Small intestine (tissue), 7 donors: ENCODE data around the gene SLC45A3. TPM values are rescaled to one million over a fixed set of nuclear protein-coding genes. Genes with fewer than 3 reads are reported as not detected.

ENCODE experiments used
- DNase-seq, 2 donors: peaks; one replicate each; pipeline versions ENCODE4 v3.0.0 to v3.0.0-alpha.2; 2013
- FAIRE-seq: peaks from 2 replicates; lab custom pipeline; 2012; peaks lifted over from hg19 to GRCh38; lab: Jason Lieb, UNC
- H3K27ac ChIP-seq, 3 donors: one replicate each; pipeline ENCODE4 v1.5.1; 2013; ENCODE audit warnings: low read length in 2 of 3, mild to moderate bottlenecking in 2 of 3, control low read depth in 1 of 3, inconsistent platforms in 1 of 3, low read depth in 1 of 3, moderate library complexity in 1 of 3
- H3K27me3 ChIP-seq, 3 donors: one replicate each; pipeline ENCODE4 v1.6.1; 2013; ENCODE audit warnings: low read length in 3 of 3, inconsistent platforms in 1 of 3; ENCODE audit not compliant: control insufficient read depth in 3 of 3, insufficient read depth in 3 of 3
- H3K36me3 ChIP-seq, 3 donors: one replicate each; pipeline ENCODE4 v1.6.1; 2013; ENCODE audit warnings: low read length in 3 of 3, inconsistent platforms in 1 of 3, low read depth in 1 of 3, mild to moderate bottlenecking in 1 of 3, moderate library complexity in 1 of 3; ENCODE audit not compliant: control insufficient read depth in 3 of 3, insufficient read depth in 2 of 3
- H3K4me1 ChIP-seq, 3 donors: one replicate each; pipeline ENCODE4 v1.6.1; 2013; ENCODE audit warnings: low read length in 2 of 3, inconsistent platforms in 1 of 3, low read depth in 1 of 3, mild to moderate bottlenecking in 1 of 3, moderate library complexity in 1 of 3; ENCODE audit not compliant: control insufficient read depth in 3 of 3, insufficient read depth in 2 of 3
- H3K4me3 ChIP-seq, 3 donors: one replicate each; pipeline ENCODE4 v1.5.1; 2013; ENCODE audit warnings: low read length in 3 of 3, control low read depth in 1 of 3, inconsistent platforms in 1 of 3, low read depth in 1 of 3, mild to moderate bottlenecking in 1 of 3, moderate library complexity in 1 of 3
- H3K9me3 ChIP-seq, 2 donors: one replicate each; pipeline ENCODE4 v1.6.1; 2013; ENCODE audit warnings: low read depth in 1 of 2, low read length in 1 of 2; ENCODE audit not compliant: control insufficient read depth in 2 of 2, insufficient read depth in 1 of 2
- WGBS, 3 donors: extraction: QIAGEN DNeasy Blood & Tissue Kit; methylation state at CpG; one replicate each; pipeline ENCODE4 v1.1.7; 2013; 5-methylcytosine and 5-hydroxymethylcytosine counted together
- polyA plus RNA-seq, 4 donors: library from polyadenylated mRNA; stranded (reverse) in 3 of 4; unstranded in 1 of 4; fragments of 200-250 nt in 3 of 4; fragments of 120-200 nt in 1 of 4; gene quantifications; one replicate each; pipeline versions ENCODE4 v1.2.1 to v1.2.3, GENCODE V29; 2013
- donor health status: healthy with polysubstance abuse.
- donor health status: control.
- donor health status: control.
- donor health status: Bipolar disorder and iron deficiency.
- donor health status: healthy.

The SLC45A3 gene
- polyA plus RNA-seq, 4 donors: 1.1 to 10.6 (median 4.9) TPM

- no peak for FAIRE-seq
- Histone ChIP-seq H3K27ac (no peak overlapping the region), H3K4me1 (peaks cover 0 to 12% (median 0%) of the 10 kb centered on the region in 3 donors), H3K4me3 (no peak overlapping the region), H3K9me3 (no peaks in the 10 kb centered on the region), H3K36me3 (no peaks in the 10 kb centered on the region), H3K27me3 (no peaks in the 10 kb centered on the region)
- WGBS, 3 donors: 56 to 68% (median 67%) methylated on average over 12 of the region's 12 CpGs
- DNase-seq: no peak
Measured at GRCh38 chr1:205693421-205693991, 13.2 kb upstream of the SLC45A3 start.

GRCh38 chr1:205692423-205692822, 12.1 kb upstream of the SLC45A3 start:
- peaks cover 0 to 12% (median 0%) of the 10 kb centered on the region in 3 donors for H3K4me1 ChIP-seq
- no peak for FAIRE-seq

GRCh38 chr1:205690122-205690756, 9.9 kb upstream of the SLC45A3 start:
- H3K27me3 ChIP-seq: no peaks in the 10 kb centered on the region
- WGBS, 3 donors: 69 to 76% (median 74%) methylated on average over 8 of the region's 8 CpGs
- H3K4me3 ChIP-seq: no peak overlapping the region
- no peaks in the 10 kb centered on the region for H3K36me3 ChIP-seq
- DNase-seq (peak; percentile 58 to 79), FAIRE-seq (no peak)
- no peaks in the 10 kb centered on the region for H3K9me3 ChIP-seq
- no peak overlapping the region for H3K27ac ChIP-seq
- H3K4me1 ChIP-seq: peaks cover 0 to 12% (median 0%) of the 10 kb centered on the region in 3 donors

More at GRCh38 chr1:205692423-205692822, 12.1 kb upstream of the SLC45A3 start:
- no peak for DNase-seq
- Histone ChIP-seq H3K27me3 (no peaks in the 10 kb centered on the region), H3K27ac (no peak overlapping the region), H3K36me3 (no peaks in the 10 kb centered on the region), H3K4me3 (no peak overlapping the region), H3K9me3 (no peaks in the 10 kb centered on the region)
- 86 to 97% (median 87%) methylated on average over 6 of the region's 6 CpGs for WGBS, 3 donors

- 87 to 96% (median 93%) methylated on average over 5 of the region's 5 CpGs for WGBS, 3 donors
- FAIRE-seq: no peak
- peaks cover 0 to 12% (median 0%) of the 10 kb centered on the region in 3 donors for H3K4me1 ChIP-seq
- H3K4me3 ChIP-seq: no peak overlapping the region
- DNase-seq: no peak
- no peak overlapping the region for H3K27ac ChIP-seq
- no peaks in the 10 kb centered on the region for H3K36me3 ChIP-seq
- no peaks in the 10 kb centered on the region for H3K27me3 ChIP-seq
- H3K9me3 ChIP-seq: no peaks in the 10 kb centered on the region
Measured at GRCh38 chr1:205689479-205689878, 9.2 kb upstream of the SLC45A3 start.

- Histone ChIP-seq H3K4me3 (no peak overlapping the region), H3K4me1 (peaks cover 0 to 9% (median 0%) of the 10 kb centered on the region in 3 donors), H3K9me3 (no peaks in the 10 kb centered on the region), H3K27me3 (no peaks in the 10 kb centered on the region), H3K36me3 (no peaks in the 10 kb centered on the region), H3K27ac (no peak overlapping the region)
- WGBS, 3 donors: 76 to 80% (median 78%) methylated on average over 7 of the region's 7 CpGs
- DNase-seq: no peak
- FAIRE-seq: no peak
Measured at GRCh38 chr1:205688171-205689080, 8.1 kb upstream of the SLC45A3 start.

GRCh38 chr1:205687242-205687641, 6.9 kb upstream of the SLC45A3 start:
- WGBS, 3 donors: 78 to 93% (median 86%) methylated on average over 2 of the region's 2 CpGs
- Histone ChIP-seq H3K9me3 (no peaks in the 10 kb centered on the region), H3K27me3 (no peaks in the 10 kb centered on the region), H3K27ac (no peak overlapping the region), H3K4me1 (peaks cover 0 to 9% (median 0%) of the 10 kb centered on the region in 3 donors), H3K36me3 (no peaks in the 10 kb centered on the region), H3K4me3 (no peak overlapping the region)
- no peak for DNase-seq
- no peak for FAIRE-seq

GRCh38 chr1:205681364-205681763, 1.1 kb upstream of the SLC45A3 start:
- FAIRE-seq: no peak
- DNase-seq: no peak
- 76 to 81% (median 77%) methylated on average over 3 of the region's 3 CpGs for WGBS, 3 donors

More at GRCh38 chr1:205681364-205681763, 1.1 kb upstream of the SLC45A3 start:
- Histone ChIP-seq H3K4me1 (peaks cover 0 to 30% (median 0%) of the 10 kb centered on the region in 3 donors), H3K36me3 (peaks cover 0 to 2% (median 0%) of the 10 kb centered on the region in 3 donors), H3K27ac (no peak overlapping the region), H3K9me3 (no peaks in the 10 kb centered on the region), H3K4me3 (no peak overlapping the region), H3K27me3 (no peaks in the 10 kb centered on the region)
